Neural cell (in vitro differentiated cells): ENCODE results near the gene SV2B.

Experiments
- CTCF ChIP-seq: fragments of 450-650 bp; IDR thresholded peaks from 2 replicates; pipeline ENCODE4 v1.5.1; 2014; ENCODE audit warnings: antibody characterized with exemption, mild to moderate bottlenecking, moderate library complexity; ENCODE audit not compliant: poor library complexity, severe bottlenecking
- EP300 ChIP-seq: fragments of 450-650 bp; conservative IDR thresholded peaks from 2 replicates; pipeline ENCODE4 v1.6.1; 2014; ENCODE audit warnings: antibody characterized with exemption, mild to moderate bottlenecking, moderate library complexity; ENCODE audit not compliant: poor library complexity, severe bottlenecking
- EZH2 ChIP-seq: fragments of 200-600, 300-800 bp; shearing (Covaris generic), sonication (generic); IDR thresholded peaks from 2 replicates; pipeline ENCODE4 v1.6.1; 2014; ENCODE audit warnings: antibody characterized with exemption, low read length, borderline replicate concordance, mild to moderate bottlenecking; ENCODE audit not compliant: insufficient read depth, poor library complexity, severe bottlenecking
- MXI1 ChIP-seq: fragments of 450-650 bp; conservative IDR thresholded peaks from 2 replicates; pipeline ENCODE4 v1.6.1; 2014; ENCODE audit warnings: antibody characterized with exemption, mild to moderate bottlenecking; ENCODE audit not compliant: poor library complexity, severe bottlenecking
- POLR2AphosphoS5 ChIP-seq: IDR thresholded peaks from 2 replicates; pipeline ENCODE4 v1.6.1; 2012
- RAD21 ChIP-seq: fragments of 450-650 bp; conservative IDR thresholded peaks from 2 replicates; pipeline ENCODE4 v1.6.1; 2014; ENCODE audit warnings: antibody characterized with exemption, mild to moderate bottlenecking, moderate library complexity
- TAF1 ChIP-seq: IDR thresholded peaks from 2 replicates; pipeline ENCODE4 v1.6.1; 2012; ENCODE audit warnings: low read depth

- TF ChIP-seq POLR2AphosphoS5 (no peak), CTCF (no peak), MXI1 (no peak), TAF1 (no peak), EP300 (no peak), EZH2 (no peak), RAD21 (no peak)
Measured at GRCh38 chr15:91264651-91265351, 164.7 kb downstream of the SV2B start.
